ENCODE data around the gene SLC39A3. TPM values are rescaled to one million over a fixed set of nuclear protein-coding genes. Genes with fewer than 3 reads are reported as not detected.

Gene SLC39A3
- total RNA-seq, 1 experiment from 2014 or later, result 46.6 TPM

DNA sequence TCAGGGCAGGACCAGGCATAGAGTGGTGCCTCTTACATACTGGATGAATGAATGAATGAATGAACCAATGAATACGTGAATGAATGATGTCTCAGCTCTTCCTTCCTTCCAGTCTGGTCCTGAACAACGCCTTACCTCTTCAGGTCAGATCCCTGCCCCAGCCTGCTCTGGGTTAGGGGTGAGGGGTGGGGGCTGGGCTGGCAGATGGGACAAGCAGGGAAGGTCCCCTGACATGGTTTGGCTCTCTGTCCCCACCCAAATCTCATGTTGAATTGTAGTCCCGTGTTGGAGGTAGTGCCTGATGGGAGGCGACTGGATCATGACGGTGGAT is 28.0 kb downstream of the SLC39A3 start:
- ATAC-seq (no peak), DNase-seq (ENCODE audit: low read depth, low spot score) (no peak)
- BruUV-seq (replicated peaks), result no TSS peak
- Histone ChIP-seq H3K27me3 (ENCODE audit: control insufficient read depth, insufficient read depth, low read length) (no peaks in the 10 kb centered on the region), H3K4me1 (ENCODE audit: control insufficient read depth, insufficient read depth, low read length) (no peaks in the 10 kb centered on the region), H3K9me3 (ENCODE audit: control insufficient read depth, insufficient read depth, low read depth, low read length) (no peaks in the 10 kb centered on the region), H3K4me3 (ENCODE audit: low read depth in 2 of 2, low read length in 2 of 2) (no peak overlapping the region), H3K27ac (ENCODE audit: low read length) (no peak overlapping the region), H3K36me3 (ENCODE audit: control insufficient read depth, insufficient read depth, low read length) (no peaks in the 10 kb centered on the region)
- intact Hi-C loops (cut with micrococcal nuclease; ENCODE audit: unreplicated experiment) (no loop called here), in situ Hi-C loops (cut with HindIII; ENCODE audit: low pct_unique_long_range_greater_than_20kb, low sequenced_read_pairs) (no loop called here)
- ChIA-PET POLR2A (no interaction called here), CTCF (no interaction called here)
- TF ChIP-seq POLR2AphosphoS5 (IDR thresholded peaks at IDR 0.05; ENCODE audit: low read depth, low read length) (no peak), CTCF (IDR thresholded peaks at IDR 0.05) (no peak), SIN3A (IDR thresholded peaks at IDR 0.05; ENCODE audit: borderline replicate concordance, insufficient read depth, low read depth, low read length) (no peak), TCF7L2 (IDR thresholded peaks at IDR 0.05; ENCODE audit: low read depth, low read length) (no peak)
- TF ChIP-seq, protein P1, sequence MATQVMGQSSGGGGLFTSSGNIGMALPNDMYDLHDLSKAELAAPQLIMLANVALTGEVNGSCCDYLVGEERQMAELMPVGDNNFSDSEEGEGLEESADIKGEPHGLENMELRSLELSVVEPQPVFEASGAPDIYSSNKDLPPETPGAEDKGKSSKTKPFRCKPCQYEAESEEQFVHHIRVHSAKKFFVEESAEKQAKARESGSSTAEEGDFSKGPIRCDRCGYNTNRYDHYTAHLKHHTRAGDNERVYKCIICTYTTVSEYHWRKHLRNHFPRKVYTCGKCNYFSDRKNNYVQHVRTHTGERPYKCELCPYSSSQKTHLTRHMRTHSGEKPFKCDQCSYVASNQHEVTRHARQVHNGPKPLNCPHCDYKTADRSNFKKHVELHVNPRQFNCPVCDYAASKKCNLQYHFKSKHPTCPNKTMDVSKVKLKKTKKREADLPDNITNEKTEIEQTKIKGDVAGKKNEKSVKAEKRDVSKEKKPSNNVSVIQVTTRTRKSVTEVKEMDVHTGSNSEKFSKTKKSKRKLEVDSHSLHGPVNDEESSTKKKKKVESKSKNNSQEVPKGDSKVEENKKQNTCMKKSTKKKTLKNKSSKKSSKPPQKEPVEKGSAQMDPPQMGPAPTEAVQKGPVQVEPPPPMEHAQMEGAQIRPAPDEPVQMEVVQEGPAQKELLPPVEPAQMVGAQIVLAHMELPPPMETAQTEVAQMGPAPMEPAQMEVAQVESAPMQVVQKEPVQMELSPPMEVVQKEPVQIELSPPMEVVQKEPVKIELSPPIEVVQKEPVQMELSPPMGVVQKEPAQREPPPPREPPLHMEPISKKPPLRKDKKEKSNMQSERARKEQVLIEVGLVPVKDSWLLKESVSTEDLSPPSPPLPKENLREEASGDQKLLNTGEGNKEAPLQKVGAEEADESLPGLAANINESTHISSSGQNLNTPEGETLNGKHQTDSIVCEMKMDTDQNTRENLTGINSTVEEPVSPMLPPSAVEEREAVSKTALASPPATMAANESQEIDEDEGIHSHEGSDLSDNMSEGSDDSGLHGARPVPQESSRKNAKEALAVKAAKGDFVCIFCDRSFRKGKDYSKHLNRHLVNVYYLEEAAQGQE (IDR thresholded peaks at IDR 0.05; ENCODE audit: insufficient read depth in 1 of 2, low read depth in 2 of 2, low read length in 1 of 2), result no peak

GRCh38 chr19:2711172-2711874 is 28.5 kb downstream of the SLC39A3 start:
- ChIA-PET CTCF (interaction anchor here (0.7 kb wide), 1 partner anchor 12 kb away, joined by 5 read pairs; no protein-coding TSS in a partner anchor), POLR2A (interaction anchor here (0.5 kb wide), 1 partner anchor 153 kb away, joined by 5 read pairs; no protein-coding TSS in a partner anchor)
- no TSS peak for BruUV-seq (replicated peaks)
- intact Hi-C loops (cut with micrococcal nuclease; ENCODE audit: unreplicated experiment) (no loop called here), in situ Hi-C loops (cut with HindIII; ENCODE audit: low pct_unique_long_range_greater_than_20kb, low sequenced_read_pairs) (no loop called here)
- H3K36me3 ChIP-seq (ENCODE audit: control insufficient read depth, insufficient read depth, low read length), result no peaks in the 10 kb centered on the region
- DNase-seq (ENCODE audit: low read depth, low spot score) (no peak), ATAC-seq (no peak; the same call in 1 of the 2 replicates)
- H3K4me3 ChIP-seq (ENCODE audit: low read depth in 2 of 2, low read length in 2 of 2), result no peak overlapping the region
- no peaks in the 10 kb centered on the region for H3K9me3 ChIP-seq (ENCODE audit: control insufficient read depth, insufficient read depth, low read depth, low read length)
- H3K4me1 ChIP-seq (ENCODE audit: control insufficient read depth, insufficient read depth, low read length), result no peaks in the 10 kb centered on the region
- no peak for TF ChIP-seq TCF7L2 (IDR thresholded peaks at IDR 0.05; ENCODE audit: low read depth, low read length)
- no peak for TF ChIP-seq POLR2AphosphoS5 (IDR thresholded peaks at IDR 0.05; ENCODE audit: low read depth, low read length)
- TF ChIP-seq SIN3A (IDR thresholded peaks at IDR 0.05; ENCODE audit: borderline replicate concordance, insufficient read depth, low read depth, low read length), result no peak
- no peak for TF ChIP-seq CTCF (IDR thresholded peaks at IDR 0.05)
- TF ChIP-seq, protein P1 (IDR thresholded peaks at IDR 0.05; ENCODE audit: insufficient read depth in 1 of 2, low read depth in 2 of 2, low read length in 1 of 2), result no peak
- no peak overlapping the region for H3K27ac ChIP-seq (ENCODE audit: low read length)
- no peaks in the 10 kb centered on the region for H3K27me3 ChIP-seq (ENCODE audit: control insufficient read depth, insufficient read depth, low read length)
